Stimulated activated CD4-positive, alpha-beta T cell treated with anti-CD3 and anti-CD28 coated beads, Interleukin-2, amount 100 ng/mL, for 4 hours (primary cell): ENCODE measurements around the gene ZGRF1.
"Not testable (repeated sequence)": the region's sequence is repeated elsewhere in the genome, so short reads cannot be mapped to it uniquely, and the experiment has no call there.

ENCODE experiments used
- DNase-seq: peaks from one replicate; pipeline ENCODE4 v3.0.0-alpha.2; 2020; ENCODE audit warnings: low read depth

The ZGRF1 gene

GRCh38 chr4:112515198-112516065 lies 121.3 kb downstream of the ZGRF1 start:
- DNase-seq = no peak

- no peak for DNase-seq
Measured at GRCh38 chr4:112514647-112515197, 122.0 kb downstream of the ZGRF1 start.

GRCh38 chr4:112513971-112514646 lies 122.6 kb downstream of the ZGRF1 start:
- DNase-seq = no peak

- no peak for DNase-seq
Measured at GRCh38 chr4:112511803-112512118, 124.9 kb downstream of the ZGRF1 start.

- DNase-seq = no peak
Measured at GRCh38 chr4:112511093-112511802, 125.5 kb downstream of the ZGRF1 start.

- DNase-seq = no peak
Measured at GRCh38 chr4:112510291-112511092, 126.2 kb downstream of the ZGRF1 start.

GRCh38 chr4:112509243-112510141 lies 127.2 kb downstream of the ZGRF1 start:
- DNase-seq = no peak

GRCh38 chr4:112508356-112508755 lies 128.4 kb downstream of the ZGRF1 start:
- DNase-seq = no peak

GRCh38 chr4:112504807-112505206 lies 131.9 kb downstream of the ZGRF1 start:
- no peak for DNase-seq

GRCh38 chr4:112502871-112503270 lies 133.8 kb downstream of the ZGRF1 start:
- DNase-seq = no peak

- no peak for DNase-seq
Measured at GRCh38 chr4:112492321-112492720, 144.4 kb downstream of the ZGRF1 start.

- not testable (repeated sequence) for DNase-seq
Measured at GRCh38 chr4:112490808-112491207, 145.9 kb downstream of the ZGRF1 start.
